Right atrium auricular region (tissue), 2 donors: ENCODE measurements around the gene SNPH. TPM values are rescaled to one million over a fixed set of nuclear protein-coding genes. Genes with fewer than 3 reads are reported as not detected.

Experiments
- DNase-seq: peaks from one replicate; pipeline ENCODE4 v3.0.0-alpha.2; 2019; ENCODE audit warnings: low spot score
- H3K27ac ChIP-seq, 2 donors: fragments of 200-600 bp; sonication (generic); 1 replicate in 1 of 2; 2 replicates in 1 of 2; pipeline ENCODE4 v1.5.1; 2016 to 2019
- H3K27me3 ChIP-seq, 2 donors: fragments of 200-600 bp; sonication (generic); one replicate each; pipeline versions ENCODE4 v1.5.1 to v1.6.0; 2017 to 2019
- H3K36me3 ChIP-seq: fragments of 200-600 bp; sonication (generic); one replicate; pipeline ENCODE4 v1.5.1; 2016
- H3K4me1 ChIP-seq, 2 donors: fragments of 200-600 bp; sonication (generic); one replicate each; pipeline versions ENCODE4 v1.5.1 to v1.6.0; 2017 to 2019
- H3K4me3 ChIP-seq, 2 donors: fragments of 200-600 bp; sonication (generic); 1 replicate in 1 of 2; 2 replicates in 1 of 2; pipeline ENCODE4 v1.5.1; 2017 to 2019; ENCODE audit warnings: mild to moderate bottlenecking in 1 of 2, moderate library complexity in 1 of 2
- H3K9me3 ChIP-seq, 2 donors: fragments of 200-600 bp; sonication (generic); one replicate each; pipeline ENCODE4 v1.5.1; 2019
- CTCF ChIP-seq, 2 donors: fragments of 200-600 bp; sonication (generic); IDR thresholded peaks; one replicate each; pipeline ENCODE4 v1.5.1; 2019; ENCODE audit warnings: antibody characterized with exemption in 2 of 2
- total RNA-seq, 2 donors: library from RNA; depleted of rRNA; stranded (reverse); fragments of >200 nt; gene quantifications; one replicate each; pipeline ENCODE4 v1.1.0, GENCODE V29; 2016

SNPH gene
- total RNA-seq, 2 donors from 2014 or later = 5.0 to 10.1 TPM

GRCh38 chr20:1273366-1273765 is 7.3 kb downstream of the SNPH start:
- Histone ChIP-seq H3K9me3 (no peaks in the 10 kb centered on the region), H3K27ac (no peak overlapping the region), H3K4me1 (peaks cover 0 to 7% of the 10 kb centered on the region in 2 donors), H3K27me3 (no peaks in the 10 kb centered on the region), H3K36me3 (no peaks in the 10 kb centered on the region), H3K4me3 (no peak overlapping the region)
- no peak for TF ChIP-seq CTCF (IDR thresholded peaks at IDR 0.05)
- DNase-seq = no peak

GRCh38 chr20:1274485-1275311 is 8.6 kb downstream of the SNPH start:
- H3K9me3 ChIP-seq = no peaks in the 10 kb centered on the region
- no peaks in the 10 kb centered on the region for H3K27me3 ChIP-seq
- DNase-seq = no peak
- no peak overlapping the region for H3K27ac ChIP-seq
- no peaks in the 10 kb centered on the region for H3K36me3 ChIP-seq
- no peak overlapping the region for H3K4me3 ChIP-seq
- no peak for TF ChIP-seq CTCF (IDR thresholded peaks at IDR 0.05)
- no peaks in the 10 kb centered on the region for H3K4me1 ChIP-seq

- no peaks in the 10 kb centered on the region for H3K27me3 ChIP-seq
- no peaks in the 10 kb centered on the region for H3K4me1 ChIP-seq
- no peak overlapping the region for H3K4me3 ChIP-seq
- TF ChIP-seq CTCF (IDR thresholded peaks at IDR 0.05) = no peak
- no peak for DNase-seq
- no peaks in the 10 kb centered on the region for H3K9me3 ChIP-seq
- H3K36me3 ChIP-seq = no peaks in the 10 kb centered on the region
- H3K27ac ChIP-seq = no peak overlapping the region
Measured at GRCh38 chr20:1275919-1276318, 9.8 kb downstream of the SNPH start.

GRCh38 chr20:1277529-1278322 is 11.6 kb downstream of the SNPH start:
- H3K27ac ChIP-seq = no peak overlapping the region
- H3K27me3 ChIP-seq = no peaks in the 10 kb centered on the region
- no peaks in the 10 kb centered on the region for H3K4me1 ChIP-seq
- no peak for TF ChIP-seq CTCF (IDR thresholded peaks at IDR 0.05)
- no peaks in the 10 kb centered on the region for H3K9me3 ChIP-seq
- DNase-seq = no peak
- no peaks in the 10 kb centered on the region for H3K36me3 ChIP-seq
- no peak overlapping the region for H3K4me3 ChIP-seq

GRCh38 chr20:1278993-1279392 is 12.9 kb downstream of the SNPH start:
- Histone ChIP-seq H3K4me3 (no peak overlapping the region), H3K4me1 (no peaks in the 10 kb centered on the region), H3K9me3 (no peaks in the 10 kb centered on the region), H3K27me3 (no peaks in the 10 kb centered on the region), H3K27ac (no peak overlapping the region), H3K36me3 (no peaks in the 10 kb centered on the region)
- no peak for TF ChIP-seq CTCF (IDR thresholded peaks at IDR 0.05)
- no peak for DNase-seq
